H1 (cell line): ENCODE results near the gene KRTAP1-5.

Experiments used
- NRF1 ChIP-seq: IDR thresholded peaks from 2 replicates; pipeline ENCODE4 v1.6.1; 2011; ENCODE audit warnings: mild to moderate bottlenecking, low read depth, low read length, improper control_type of control experiment
- POLR2A ChIP-seq, 2 experiments: IDR thresholded peaks; 1 replicate in 1 of 2; 2 replicates in 1 of 2; pipeline ENCODE4 v1.6.1; 2011; ENCODE audit warnings: low read depth in 2 of 2, low read length in 2 of 2, mild to moderate bottlenecking in 2 of 2; ENCODE audit errors: control extremely low read depth in 1 of 2
- TAF1 ChIP-seq: IDR thresholded peaks from 2 replicates; pipeline ENCODE4 v1.6.1; 2011; ENCODE audit warnings: mild to moderate bottlenecking, low read depth, low read length
- TF ChIP-seq, protein P1 (sequence below): IDR thresholded peaks from 2 replicates; pipeline ENCODE4 v1.6.1; 2012; ENCODE audit warnings: low read length, inconsistent platforms
- TF ChIP-seq, protein P2 (sequence below), 3 experiments: IDR thresholded peaks; 1 replicate in 2 of 3; 2 replicates in 1 of 3; pipeline versions ENCODE4 v1.5.1 to v1.6.1; 2011; ENCODE audit warnings: low read length in 3 of 3, mild to moderate bottlenecking in 3 of 3, inconsistent platforms in 2 of 3, low read depth in 1 of 3, moderate library complexity in 1 of 3; ENCODE audit not compliant: insufficient read depth in 1 of 3; ENCODE audit errors: control extremely low read depth in 1 of 3
- TF ChIP-seq, protein P3 (sequence below): IDR thresholded peaks from 2 replicates; pipeline ENCODE4 v1.6.1; 2012; ENCODE audit warnings: inconsistent platforms

DNA sequence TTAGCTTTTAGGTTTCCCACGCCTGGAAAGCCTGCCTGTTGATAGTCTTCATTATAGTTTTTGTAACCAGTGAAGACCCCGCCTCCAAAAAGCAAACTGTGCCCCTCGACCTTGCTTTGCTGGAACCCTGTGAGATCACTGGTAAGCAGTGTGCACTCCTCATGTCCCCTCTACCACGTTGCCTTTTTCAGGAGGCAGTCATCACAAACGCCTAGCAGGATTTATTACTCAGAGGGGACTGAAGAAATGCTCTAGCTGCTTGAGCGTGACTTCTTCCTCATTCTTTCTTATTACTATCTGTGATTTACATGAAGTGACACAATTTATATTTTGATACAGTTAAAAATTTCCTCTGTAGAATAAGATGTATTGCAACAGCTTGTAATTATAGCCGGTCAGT lies 11.6 kb downstream of the KRTAP1-5 start:
- TF ChIP-seq, protein P1, sequence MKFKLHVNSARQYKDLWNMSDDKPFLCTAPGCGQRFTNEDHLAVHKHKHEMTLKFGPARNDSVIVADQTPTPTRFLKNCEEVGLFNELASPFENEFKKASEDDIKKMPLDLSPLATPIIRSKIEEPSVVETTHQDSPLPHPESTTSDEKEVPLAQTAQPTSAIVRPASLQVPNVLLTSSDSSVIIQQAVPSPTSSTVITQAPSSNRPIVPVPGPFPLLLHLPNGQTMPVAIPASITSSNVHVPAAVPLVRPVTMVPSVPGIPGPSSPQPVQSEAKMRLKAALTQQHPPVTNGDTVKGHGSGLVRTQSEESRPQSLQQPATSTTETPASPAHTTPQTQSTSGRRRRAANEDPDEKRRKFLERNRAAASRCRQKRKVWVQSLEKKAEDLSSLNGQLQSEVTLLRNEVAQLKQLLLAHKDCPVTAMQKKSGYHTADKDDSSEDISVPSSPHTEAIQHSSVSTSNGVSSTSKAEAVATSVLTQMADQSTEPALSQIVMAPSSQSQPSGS, result no peak
- TF ChIP-seq NRF1, result no peak
- TF ChIP-seq, protein P2, sequence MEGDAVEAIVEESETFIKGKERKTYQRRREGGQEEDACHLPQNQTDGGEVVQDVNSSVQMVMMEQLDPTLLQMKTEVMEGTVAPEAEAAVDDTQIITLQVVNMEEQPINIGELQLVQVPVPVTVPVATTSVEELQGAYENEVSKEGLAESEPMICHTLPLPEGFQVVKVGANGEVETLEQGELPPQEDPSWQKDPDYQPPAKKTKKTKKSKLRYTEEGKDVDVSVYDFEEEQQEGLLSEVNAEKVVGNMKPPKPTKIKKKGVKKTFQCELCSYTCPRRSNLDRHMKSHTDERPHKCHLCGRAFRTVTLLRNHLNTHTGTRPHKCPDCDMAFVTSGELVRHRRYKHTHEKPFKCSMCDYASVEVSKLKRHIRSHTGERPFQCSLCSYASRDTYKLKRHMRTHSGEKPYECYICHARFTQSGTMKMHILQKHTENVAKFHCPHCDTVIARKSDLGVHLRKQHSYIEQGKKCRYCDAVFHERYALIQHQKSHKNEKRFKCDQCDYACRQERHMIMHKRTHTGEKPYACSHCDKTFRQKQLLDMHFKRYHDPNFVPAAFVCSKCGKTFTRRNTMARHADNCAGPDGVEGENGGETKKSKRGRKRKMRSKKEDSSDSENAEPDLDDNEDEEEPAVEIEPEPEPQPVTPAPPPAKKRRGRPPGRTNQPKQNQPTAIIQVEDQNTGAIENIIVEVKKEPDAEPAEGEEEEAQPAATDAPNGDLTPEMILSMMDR (IDR thresholded peaks at IDR 0.05; ENCODE audit: control extremely low read depth in 1 of 3, insufficient read depth in 1 of 3, low read depth in 1 of 3, low read length in 3 of 3), result no peak
- TF ChIP-seq POLR2A (IDR thresholded peaks at IDR 0.05; ENCODE audit: control extremely low read depth in 1 of 2, low read depth in 2 of 2, low read length in 2 of 2), result no peak
- TF ChIP-seq, protein P3, sequence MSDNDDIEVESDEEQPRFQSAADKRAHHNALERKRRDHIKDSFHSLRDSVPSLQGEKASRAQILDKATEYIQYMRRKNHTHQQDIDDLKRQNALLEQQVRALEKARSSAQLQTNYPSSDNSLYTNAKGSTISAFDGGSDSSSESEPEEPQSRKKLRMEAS, result no peak
- no peak for TF ChIP-seq TAF1
